ENCODE measurements around the gene NGLY1.

Gene NGLY1

GRCh38 chr3:25707268-25707926 lies 75.8 kb downstream of the NGLY1 start:
- no peak for DNase-seq

GRCh38 chr3:25706213-25706612 lies 77.0 kb downstream of the NGLY1 start:
- DNase-seq, result no peak

DNA sequence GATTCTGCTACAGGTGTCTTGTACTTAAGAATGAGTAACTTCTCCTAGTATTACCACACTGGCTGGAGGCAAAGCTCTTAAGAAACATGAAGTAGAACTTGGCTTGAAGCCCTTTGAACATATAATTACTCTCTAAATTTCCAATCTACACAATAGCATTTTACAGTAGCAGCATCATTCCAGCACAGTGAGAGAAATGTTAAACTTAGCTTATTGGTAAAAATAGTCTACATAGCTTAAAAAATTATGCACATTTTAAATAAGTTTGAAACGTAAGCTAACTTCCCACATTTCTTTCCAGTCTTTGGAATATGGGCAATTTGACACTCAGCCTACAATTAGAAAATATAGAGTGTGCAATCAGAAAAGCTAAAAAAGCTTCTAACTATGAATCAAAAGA lies 85.7 kb downstream of the NGLY1 start:
- no peak for DNase-seq

- DNase-seq, result no peak
Observed at GRCh38 chr3:25695731-25696420, 87.4 kb downstream of the NGLY1 start.

GRCh38 chr3:25693238-25693637 lies 90.0 kb downstream of the NGLY1 start:
- no peak for DNase-seq

DNA sequence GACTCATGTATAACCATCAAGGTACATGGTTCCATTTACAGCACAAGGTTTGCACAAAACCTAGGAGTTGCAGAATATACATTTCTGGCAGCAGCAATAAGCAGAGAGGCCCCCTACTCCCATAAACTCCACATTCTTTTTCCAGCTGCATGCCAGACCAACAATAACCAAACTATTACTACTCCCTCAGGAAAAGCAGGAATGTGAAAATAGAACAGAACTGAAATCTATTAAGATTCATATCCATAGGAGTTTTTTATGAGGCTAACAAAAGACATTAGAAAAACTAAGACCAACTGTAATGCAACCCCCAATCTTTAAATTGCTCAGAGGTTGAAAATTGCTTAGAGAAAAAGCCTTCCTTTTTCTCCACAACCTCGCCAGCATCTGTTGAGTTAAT lies 90.9 kb downstream of the NGLY1 start:
- no peak for DNase-seq

DNA sequence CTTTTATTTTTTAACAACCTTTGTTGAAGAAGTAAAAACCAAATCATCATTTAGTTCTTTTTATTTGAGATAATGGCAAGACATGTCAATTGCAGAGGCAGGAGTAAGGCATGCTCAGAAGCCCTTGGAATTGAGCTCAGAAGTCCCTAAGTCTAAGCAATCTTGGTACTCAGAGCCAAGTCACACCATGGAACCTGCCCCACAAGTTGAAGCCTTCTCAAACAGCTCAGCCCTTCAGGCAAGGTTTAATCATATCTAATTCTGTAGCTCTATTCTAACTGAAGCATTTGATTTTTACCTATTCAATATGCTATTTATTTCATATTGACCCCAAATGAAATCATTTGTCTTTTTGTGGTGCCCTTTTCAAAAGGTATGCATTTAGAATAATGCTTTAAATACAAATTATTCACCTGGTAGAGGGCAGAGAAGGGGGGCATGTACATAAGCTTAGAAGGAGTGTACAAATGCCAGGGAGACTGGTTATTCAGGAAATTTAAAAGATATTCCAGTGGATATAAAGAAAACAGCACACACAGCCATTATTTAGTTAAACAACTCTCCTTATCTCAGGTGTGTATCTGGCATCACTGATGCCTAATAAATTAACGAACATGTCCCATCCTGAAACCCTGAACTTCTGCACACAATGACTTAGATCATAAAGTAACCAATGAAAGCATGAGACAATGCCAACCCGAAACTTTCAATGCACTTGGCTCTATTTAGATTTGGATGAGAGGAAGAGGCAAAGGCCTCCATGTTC lies 92.3 kb downstream of the NGLY1 start:
- no peak for DNase-seq

- no peak for DNase-seq
Observed at GRCh38 chr3:25689226-25689625, 94.0 kb downstream of the NGLY1 start.

GRCh38 chr3:25687742-25688141 lies 95.5 kb downstream of the NGLY1 start:
- DNase-seq, result no peak

DNA sequence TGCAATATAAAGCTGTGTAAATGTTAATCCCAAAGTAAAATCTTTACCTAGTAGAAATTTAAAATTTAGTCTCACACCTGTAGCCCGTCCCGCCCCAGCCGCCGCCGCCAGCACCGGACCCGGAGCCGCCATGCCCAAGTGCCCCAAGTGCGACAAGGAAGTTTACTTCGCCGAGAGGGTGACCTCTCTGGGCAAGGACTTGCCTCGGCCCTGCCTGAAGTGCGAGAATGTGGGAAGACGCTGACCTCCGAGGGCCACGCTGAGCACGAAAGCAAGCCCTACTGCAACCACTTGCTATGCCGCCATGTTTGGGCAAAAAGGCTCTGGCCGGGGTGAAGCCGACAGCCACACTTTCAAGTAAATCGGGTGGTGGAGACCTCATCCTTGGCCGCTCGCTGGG lies 96.5 kb downstream of the NGLY1 start:
- DNase-seq, result no peak

DNA sequence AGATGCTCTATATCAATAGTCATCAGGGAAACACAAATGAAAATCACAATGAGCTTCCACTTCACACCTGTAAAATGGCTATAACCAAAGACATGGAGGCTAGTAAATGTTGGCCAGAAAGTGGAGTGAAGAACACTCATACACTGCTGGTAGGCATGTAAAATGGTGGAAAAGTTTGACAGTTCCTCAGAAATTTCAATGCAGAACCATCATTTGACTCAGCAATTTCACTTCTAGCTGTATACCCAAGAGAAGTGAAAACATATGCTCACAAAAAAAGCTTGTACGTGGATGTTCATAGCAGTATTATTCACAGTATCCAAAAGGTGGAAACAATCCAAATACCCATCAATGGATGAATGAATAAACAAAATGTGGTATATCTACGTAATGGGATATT lies 99.4 kb downstream of the NGLY1 start:
- DNase-seq, result no peak

GRCh38 chr3:25683410-25683809 lies 99.8 kb downstream of the NGLY1 start:
- DNase-seq, result no peak

GRCh38 chr3:25679642-25680302 lies 103.5 kb downstream of the NGLY1 start:
- DNase-seq, result no peak

GRCh38 chr3:25679166-25679565 lies 104.1 kb downstream of the NGLY1 start:
- DNase-seq, result no peak

GRCh38 chr3:25678581-25678980 lies 104.7 kb downstream of the NGLY1 start:
- no peak for DNase-seq

- DNase-seq, result no peak
Observed at GRCh38 chr3:25677121-25677520, 106.1 kb downstream of the NGLY1 start.

- DNase-seq, result no peak
Observed at GRCh38 chr3:25674670-25675069, 108.6 kb downstream of the NGLY1 start.

DNA sequence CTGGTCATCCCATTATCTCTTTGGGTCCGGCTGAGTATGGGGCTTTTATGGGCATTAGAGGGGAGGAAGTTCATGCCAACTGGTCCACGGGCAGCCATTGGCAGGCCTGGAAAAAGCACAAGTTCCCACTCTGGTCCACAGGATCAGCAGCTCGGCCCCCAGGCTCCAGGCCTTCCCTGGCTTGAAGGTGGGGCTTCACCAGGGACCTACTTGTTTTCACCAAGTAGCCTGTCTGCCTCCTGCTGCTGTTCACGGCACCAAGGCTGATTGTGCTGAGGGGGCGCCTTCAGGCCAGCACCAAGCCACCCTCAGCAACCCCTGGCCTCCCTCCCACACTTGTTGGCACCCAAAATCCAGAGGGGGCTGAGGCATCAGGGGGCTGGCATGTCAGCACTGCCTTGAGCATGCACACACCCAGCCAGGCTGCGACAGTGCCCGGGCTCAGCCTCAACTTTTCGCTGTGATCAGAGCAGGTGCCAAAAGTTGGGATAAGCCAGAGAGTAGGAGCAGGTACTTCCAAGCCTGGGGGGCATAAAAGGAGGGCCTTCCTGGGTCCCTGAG lies 109.4 kb downstream of the NGLY1 start:
- DNase-seq, result no peak

All from NCI-H187 treated with DMSO at 0.1 percent for 48 hours (cell line).